GM12892 (cell line): Measurements from ENCODE around the gene ATP8B1.
"Not testable (repeated sequence)": the region's sequence is repeated elsewhere in the genome, so short reads cannot be mapped to it uniquely, and the experiment has no call there.

Source experiments
- POLR2A ChIP-seq: IDR thresholded peaks from 2 replicates; pipeline ENCODE4 v1.6.1; 2011; ENCODE audit warnings: low read depth, low read length, control low read depth
- POLR2AphosphoS5 ChIP-seq: IDR thresholded peaks from 2 replicates; pipeline ENCODE4 v1.6.1; 2011; ENCODE audit warnings: low read depth, low read length, control low read depth

DNA sequence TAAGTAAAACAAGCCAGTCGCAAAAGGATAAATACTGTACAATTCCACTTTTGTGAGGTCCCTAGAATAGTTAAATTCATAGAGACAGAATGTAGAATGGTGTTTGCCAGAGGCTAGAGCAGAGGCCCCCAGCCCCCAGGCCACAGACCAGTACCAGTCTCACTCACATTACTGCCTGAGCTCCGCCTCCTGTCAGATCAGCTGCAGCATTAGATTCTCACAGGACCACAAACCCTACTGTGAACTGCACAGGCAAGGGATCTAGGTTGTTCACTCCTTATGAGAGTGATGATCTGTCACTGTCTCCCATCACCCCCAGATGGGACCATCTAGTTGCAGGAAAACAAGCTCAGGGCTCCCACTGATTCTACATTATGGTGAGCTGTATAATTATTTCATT lies 17.5 kb upstream of the ATP8B1 start:
- not testable (repeated sequence) for TF ChIP-seq POLR2AphosphoS5, POLR2A
